MCF 10A (cell line): ENCODE measurements around the gene ATXN2. TPM values are rescaled to one million over a fixed set of nuclear protein-coding genes. Genes with fewer than 3 reads are reported as not detected.

Experiments used
- BruUV-seq: library from RNA; stranded (reverse); fragments of 400-500 nt; replicated peaks from 2 replicates; lab custom pipeline; 2021; lab: Mats Ljungman, UMichigan
- CTCF ChIA-PET: fragments of 300-600 bp; sonication (Branson Sonifier 250); formaldehyde crosslinking; extraction: SDS; loops from one replicate; lab custom pipeline; 2021; ENCODE audit warnings: antibody characterized with exemption, inconsistent platforms; lab: Yijun Ruan, JAX
- POLR2A ChIA-PET: fragments of 300-600, 350-650 bp; sonication (Branson Sonifier 250); formaldehyde crosslinking; extraction: SDS; loops from one replicate; lab custom pipeline; 2020; ENCODE audit warnings: antibody characterized with exemption, inconsistent platforms; lab: Yijun Ruan, JAX
- DNase-seq: peaks from one replicate; pipeline ENCODE4 v3.0.0-alpha.2; 2018; ENCODE audit not compliant: unreplicated experiment
- H3K27ac Mint-ChIP-seq: one replicate; pipeline ENCODE4 v1.8.0; 2022; ENCODE audit warnings: mild to moderate bottlenecking, low read depth, mixed read lengths; ENCODE audit not compliant: unreplicated experiment
- H3K27me3 Mint-ChIP-seq: one replicate; pipeline ENCODE4 v1.8.0; 2022; ENCODE audit warnings: mixed read lengths; ENCODE audit not compliant: insufficient read depth, unreplicated experiment
- H3K36me3 Mint-ChIP-seq: one replicate; pipeline ENCODE4 v1.8.0; 2022; ENCODE audit warnings: mild to moderate bottlenecking, moderate library complexity, mixed read lengths; ENCODE audit not compliant: insufficient read depth, unreplicated experiment
- H3K4me1 Mint-ChIP-seq: one replicate; pipeline ENCODE4 v1.8.0; 2022; ENCODE audit warnings: mixed read lengths; ENCODE audit not compliant: insufficient read depth, unreplicated experiment
- H3K4me3 Mint-ChIP-seq: one replicate; pipeline ENCODE4 v1.8.0; 2022; ENCODE audit warnings: mild to moderate bottlenecking, moderate library complexity, mixed read lengths; ENCODE audit not compliant: unreplicated experiment
- H3K9me3 Mint-ChIP-seq: one replicate; pipeline ENCODE4 v1.8.0; 2022; ENCODE audit warnings: mixed read lengths; ENCODE audit not compliant: unreplicated experiment
- intact Hi-C: fragments of 100-400 bp; cut with micrococcal nuclease; formaldehyde crosslinking; loops from 2 replicates; pipeline ENCODE4 v1.14.1; 2022
- total RNA-seq: library from RNA; stranded (reverse); gene quantifications from 2 replicates; pipeline ENCODE4 v1.2.3, GENCODE V29; 2022
- TF ChIP-seq, protein P1 (sequence below): fragments of 200-600 bp; IDR thresholded peaks from one replicate; pipeline ENCODE4 v1.8.0; 2022; ENCODE audit warnings: antibody characterized with exemption, mild to moderate bottlenecking; ENCODE audit not compliant: unreplicated experiment

The ATXN2 gene
- total RNA-seq, 1 experiment from 2014 or later = 70.6 TPM

DNA sequence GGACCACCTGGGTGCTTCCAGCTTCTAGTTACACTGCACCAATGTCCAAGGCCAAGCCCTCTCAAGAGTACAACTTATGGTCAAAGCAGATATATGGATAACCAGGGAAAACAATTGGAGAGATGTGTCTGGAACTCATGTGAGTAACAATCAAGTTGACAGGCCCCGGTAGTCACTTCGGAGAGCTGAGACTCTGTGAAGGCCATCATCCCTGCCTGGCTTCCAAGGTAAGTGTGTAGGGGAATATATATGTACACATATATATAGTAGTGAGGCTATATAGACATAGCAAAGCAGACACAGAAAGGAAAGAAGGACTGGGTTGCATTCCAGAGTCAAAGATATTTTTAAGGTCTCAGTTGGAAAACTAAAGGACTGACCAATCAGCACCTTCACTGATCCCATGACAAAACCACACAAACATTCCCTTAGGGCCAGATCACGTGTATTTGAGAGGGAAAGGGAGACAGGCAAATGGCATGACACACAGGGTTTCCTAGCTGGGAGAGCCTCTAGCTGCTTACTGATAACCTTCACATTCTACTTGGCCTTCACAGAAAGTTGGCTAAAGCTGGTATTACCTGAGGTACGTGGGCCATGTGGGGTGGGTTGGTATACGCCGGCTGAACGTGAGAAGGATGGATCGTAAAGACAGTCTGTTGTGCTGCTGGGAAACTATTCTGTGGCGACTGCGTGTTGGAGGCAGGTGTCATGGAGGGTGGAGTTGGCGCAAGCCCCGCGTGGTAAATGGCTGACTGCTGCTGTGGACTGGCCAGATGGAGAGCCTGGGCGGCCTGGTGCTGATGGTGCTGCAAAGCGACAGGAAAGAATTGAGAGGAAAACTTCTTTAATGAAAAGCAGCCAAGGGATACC, 143.4 kb downstream of the ATXN2 start:
- ChIA-PET CTCF (interaction anchor here (0.5 to 10.8 kb wide), 6 partner anchors 9 to 125 kb away, joined by 3 to 183 read pairs (median 5); no protein-coding TSS in a partner anchor), POLR2A (interaction anchor here (1.3 to 1.4 kb wide), 2 partner anchors 13 to 59 kb away, joined by 3 to 5 read pairs; no protein-coding TSS in a partner anchor)
- TF ChIP-seq, protein P1, sequence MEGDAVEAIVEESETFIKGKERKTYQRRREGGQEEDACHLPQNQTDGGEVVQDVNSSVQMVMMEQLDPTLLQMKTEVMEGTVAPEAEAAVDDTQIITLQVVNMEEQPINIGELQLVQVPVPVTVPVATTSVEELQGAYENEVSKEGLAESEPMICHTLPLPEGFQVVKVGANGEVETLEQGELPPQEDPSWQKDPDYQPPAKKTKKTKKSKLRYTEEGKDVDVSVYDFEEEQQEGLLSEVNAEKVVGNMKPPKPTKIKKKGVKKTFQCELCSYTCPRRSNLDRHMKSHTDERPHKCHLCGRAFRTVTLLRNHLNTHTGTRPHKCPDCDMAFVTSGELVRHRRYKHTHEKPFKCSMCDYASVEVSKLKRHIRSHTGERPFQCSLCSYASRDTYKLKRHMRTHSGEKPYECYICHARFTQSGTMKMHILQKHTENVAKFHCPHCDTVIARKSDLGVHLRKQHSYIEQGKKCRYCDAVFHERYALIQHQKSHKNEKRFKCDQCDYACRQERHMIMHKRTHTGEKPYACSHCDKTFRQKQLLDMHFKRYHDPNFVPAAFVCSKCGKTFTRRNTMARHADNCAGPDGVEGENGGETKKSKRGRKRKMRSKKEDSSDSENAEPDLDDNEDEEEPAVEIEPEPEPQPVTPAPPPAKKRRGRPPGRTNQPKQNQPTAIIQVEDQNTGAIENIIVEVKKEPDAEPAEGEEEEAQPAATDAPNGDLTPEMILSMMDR = no peak
- H3K27me3 Mint-ChIP-seq = no peaks in the 10 kb centered on the region
- intact Hi-C loops = no loop called here
- no peak overlapping the region for H3K27ac Mint-ChIP-seq
- H3K9me3 Mint-ChIP-seq = no peaks in the 10 kb centered on the region
- BruUV-seq = no TSS peak
- no peak for DNase-seq
- peaks cover 78% of the 10 kb centered on the region for H3K36me3 Mint-ChIP-seq
- H3K4me1 Mint-ChIP-seq = peaks cover 6% of the 10 kb centered on the region
- H3K4me3 Mint-ChIP-seq = no peak overlapping the region

GRCh38 chr12:111454716-111455447, 144.2 kb downstream of the ATXN2 start:
- DNase-seq = no peak
- Mint-ChIP-seq H3K4me1 (peaks cover 6% of the 10 kb centered on the region), H3K4me3 (no peak overlapping the region), H3K9me3 (no peaks in the 10 kb centered on the region), H3K27ac (no peak overlapping the region), H3K36me3 (peaks cover 79% of the 10 kb centered on the region), H3K27me3 (no peaks in the 10 kb centered on the region)
- CTCF ChIA-PET = interaction anchor here (0.6 to 10.8 kb wide), 6 partner anchors 8 to 559 kb away, joined by 3 to 183 read pairs (median 4); no protein-coding TSS in a partner anchor
- POLR2A ChIA-PET = interaction anchor here (1.3 to 1.4 kb wide), 2 partner anchors 12 to 58 kb away, joined by 3 to 5 read pairs; no protein-coding TSS in a partner anchor
- intact Hi-C loops = no loop called here
- TF ChIP-seq, protein P1 = no peak
- no TSS peak for BruUV-seq

DNA sequence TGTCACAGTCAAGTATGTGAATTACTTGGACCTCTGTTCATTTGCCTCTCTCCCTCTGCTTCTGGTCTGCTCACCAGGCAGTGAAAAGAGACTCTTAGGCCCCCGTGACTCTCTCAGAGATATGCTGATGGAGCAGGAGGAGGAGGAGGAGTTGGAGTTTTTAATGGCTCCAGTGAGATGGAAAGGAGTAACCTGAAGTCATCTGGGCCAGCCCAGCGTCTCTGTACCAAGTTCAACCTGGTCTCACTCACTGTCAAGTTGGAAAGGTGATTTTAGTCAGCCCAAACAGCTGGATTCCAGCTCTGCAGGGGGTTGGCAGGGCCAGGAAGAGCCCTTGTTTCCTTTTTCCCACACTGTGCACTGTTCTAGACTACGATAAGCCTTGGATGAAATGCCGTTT, 144.8 kb downstream of the ATXN2 start:
- TF ChIP-seq, protein P1 = no peak
- no TSS peak for BruUV-seq
- POLR2A ChIA-PET = no interaction called here
- intact Hi-C loops = no loop called here
- Mint-ChIP-seq H3K4me1 (peaks cover 6% of the 10 kb centered on the region), H3K36me3 (peaks cover 85% of the 10 kb centered on the region), H3K27me3 (no peaks in the 10 kb centered on the region), H3K9me3 (no peaks in the 10 kb centered on the region), H3K4me3 (no peak overlapping the region), H3K27ac (no peak overlapping the region)
- CTCF ChIA-PET = interaction anchor here (0.5 to 10.8 kb wide), 6 partner anchors 10 to 558 kb away, joined by 3 to 183 read pairs (median 4); no protein-coding TSS in a partner anchor
- no peak for DNase-seq
